ENCODE measurements around the gene SLC6A15. TPM values are rescaled to one million over a fixed set of nuclear protein-coding genes. Genes with fewer than 3 reads are reported as not detected.

Gene SLC6A15
- 0.08 and 12.2 TPM in 2 replicates for total RNA-seq (ENCODE audit: low replicate concordance)

DNA sequence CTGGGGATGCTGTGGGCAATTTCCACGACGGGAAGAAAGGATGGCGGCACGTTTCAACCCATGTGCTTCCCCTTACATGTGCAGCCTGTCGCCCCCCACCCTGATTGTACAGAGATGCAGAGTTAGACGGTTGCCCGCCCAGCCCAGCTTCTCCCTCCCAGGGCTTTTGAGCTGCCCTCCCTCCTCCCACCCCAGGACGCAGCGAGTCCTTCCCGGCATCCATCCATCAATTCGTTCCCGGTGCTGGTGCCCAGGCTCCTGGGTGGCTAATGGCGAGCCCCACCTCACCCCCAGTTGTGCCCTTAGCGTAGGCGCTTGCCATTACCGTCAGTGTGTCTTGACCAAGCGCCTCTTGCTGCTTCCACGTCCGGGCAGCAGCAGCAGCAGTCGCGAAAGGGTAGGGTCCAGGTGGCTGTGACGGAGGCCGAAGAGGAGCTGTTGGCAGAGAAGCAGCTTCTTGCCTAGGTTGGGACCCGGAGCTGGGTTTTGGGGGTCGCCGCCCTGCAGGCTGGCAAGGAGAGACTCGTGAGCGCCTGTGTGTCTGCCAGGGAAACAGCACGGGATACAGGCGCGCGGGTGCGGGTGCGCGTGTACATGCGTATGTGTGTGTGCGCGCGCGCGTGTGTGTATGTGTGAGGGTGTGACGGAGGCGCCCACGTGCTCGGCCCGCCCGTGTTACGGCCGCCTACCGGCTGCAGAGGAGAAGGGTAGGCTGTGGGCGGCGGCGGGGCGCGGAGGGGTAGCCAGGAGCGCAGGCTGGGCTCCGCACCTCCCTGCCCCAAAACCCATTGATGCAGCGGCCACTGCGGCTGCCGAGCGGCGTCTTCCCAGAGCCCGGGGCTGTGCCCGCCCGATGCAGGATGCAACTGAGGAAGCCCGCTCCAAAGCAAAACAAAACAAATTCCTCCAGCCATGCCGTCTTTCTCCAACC lies at the start of gene SLC6A15:
SLC6A15 (minus strand) TSS at position 602 of the 931 bp plus-strand sequence. CDS start 20,679 bp downstream, outside the sequence.

Other genes with a start within 250 kb of the SLC6A15 start
- gene TSPAN19, start 123.5 kb upstream of the SLC6A15 start, total RNA-seq (ENCODE audit: low replicate concordance) = under 0.01 and 0.12 TPM in 2 replicates
- 0.08 TPM in 1 of 2 replicates, not detected in the other for gene LRRIQ1, start 123.6 kb upstream of the SLC6A15 start, total RNA-seq (ENCODE audit: low replicate concordance)

All from smooth muscle cell of the coronary artery (primary cell).